ENCODE results near the gene EXOC5.
"Not testable (repeated sequence)": the region's sequence is repeated elsewhere in the genome, so short reads cannot be mapped to it uniquely, and the experiment has no call there.

The EXOC5 gene

DNA sequence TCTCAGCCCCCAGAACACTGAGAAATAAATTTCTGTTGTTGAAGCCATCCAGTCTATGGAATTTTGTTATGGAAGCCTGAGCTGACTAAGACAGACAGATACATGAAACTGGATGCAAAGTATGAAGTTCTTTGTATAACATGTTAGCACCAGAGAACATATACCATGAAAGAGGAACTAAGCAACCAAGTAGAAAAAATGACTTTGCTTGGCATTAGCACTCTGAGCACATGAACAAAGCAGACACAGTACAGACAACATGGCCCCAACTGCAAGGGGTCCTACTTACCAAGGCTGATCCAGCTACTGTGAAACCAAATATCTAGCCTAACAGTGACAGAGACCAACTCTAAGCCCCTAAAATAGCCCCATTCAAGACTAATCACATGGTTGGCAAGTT is 13.8 kb downstream of the EXOC5 start:
- no peak overlapping the region for H3K4me3 ChIP-seq (ENCODE audit: low read depth, low read length)
- TF ChIP-seq, protein P1, sequence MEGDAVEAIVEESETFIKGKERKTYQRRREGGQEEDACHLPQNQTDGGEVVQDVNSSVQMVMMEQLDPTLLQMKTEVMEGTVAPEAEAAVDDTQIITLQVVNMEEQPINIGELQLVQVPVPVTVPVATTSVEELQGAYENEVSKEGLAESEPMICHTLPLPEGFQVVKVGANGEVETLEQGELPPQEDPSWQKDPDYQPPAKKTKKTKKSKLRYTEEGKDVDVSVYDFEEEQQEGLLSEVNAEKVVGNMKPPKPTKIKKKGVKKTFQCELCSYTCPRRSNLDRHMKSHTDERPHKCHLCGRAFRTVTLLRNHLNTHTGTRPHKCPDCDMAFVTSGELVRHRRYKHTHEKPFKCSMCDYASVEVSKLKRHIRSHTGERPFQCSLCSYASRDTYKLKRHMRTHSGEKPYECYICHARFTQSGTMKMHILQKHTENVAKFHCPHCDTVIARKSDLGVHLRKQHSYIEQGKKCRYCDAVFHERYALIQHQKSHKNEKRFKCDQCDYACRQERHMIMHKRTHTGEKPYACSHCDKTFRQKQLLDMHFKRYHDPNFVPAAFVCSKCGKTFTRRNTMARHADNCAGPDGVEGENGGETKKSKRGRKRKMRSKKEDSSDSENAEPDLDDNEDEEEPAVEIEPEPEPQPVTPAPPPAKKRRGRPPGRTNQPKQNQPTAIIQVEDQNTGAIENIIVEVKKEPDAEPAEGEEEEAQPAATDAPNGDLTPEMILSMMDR (IDR thresholded peaks at IDR 0.05; ENCODE audit: low read depth, low read length) = no peak

DNA sequence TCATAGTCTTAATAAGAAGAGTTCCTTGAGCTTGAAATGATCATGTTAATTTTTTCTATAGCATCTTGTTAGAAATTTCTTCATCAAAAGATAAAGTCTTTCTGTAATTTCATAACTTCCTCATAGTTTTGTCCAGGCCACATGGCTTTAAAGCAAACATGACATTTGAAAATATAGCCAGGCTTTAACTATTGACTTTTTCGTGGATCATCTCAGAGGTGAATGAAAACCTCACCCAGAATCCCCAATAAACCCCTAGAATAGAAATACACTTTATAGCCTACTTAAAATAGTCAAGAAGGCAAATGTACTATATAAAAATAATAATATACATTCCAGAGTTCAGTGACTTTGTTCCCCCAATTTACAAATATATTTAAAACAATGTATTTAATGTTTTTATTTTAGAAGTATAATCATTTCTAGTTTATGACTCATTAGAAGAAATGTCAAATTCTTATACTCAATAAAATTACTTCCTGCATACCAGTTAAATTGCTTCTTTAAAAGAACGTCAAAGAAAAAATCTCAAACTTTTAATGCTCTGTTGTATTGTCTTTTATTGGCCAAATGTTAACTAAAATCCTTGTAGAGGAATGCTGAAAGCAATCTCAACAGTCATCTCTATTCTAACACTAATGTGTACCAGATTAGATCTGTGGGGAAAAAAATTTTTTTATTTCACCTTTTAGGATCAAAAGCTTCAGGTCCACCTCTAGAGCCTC is 21.6 kb downstream of the EXOC5 start:
- H3K4me3 ChIP-seq (ENCODE audit: low read depth, low read length) = no peak overlapping the region
- TF ChIP-seq, protein P1 (IDR thresholded peaks at IDR 0.05; ENCODE audit: low read depth, low read length) = no peak

DNA sequence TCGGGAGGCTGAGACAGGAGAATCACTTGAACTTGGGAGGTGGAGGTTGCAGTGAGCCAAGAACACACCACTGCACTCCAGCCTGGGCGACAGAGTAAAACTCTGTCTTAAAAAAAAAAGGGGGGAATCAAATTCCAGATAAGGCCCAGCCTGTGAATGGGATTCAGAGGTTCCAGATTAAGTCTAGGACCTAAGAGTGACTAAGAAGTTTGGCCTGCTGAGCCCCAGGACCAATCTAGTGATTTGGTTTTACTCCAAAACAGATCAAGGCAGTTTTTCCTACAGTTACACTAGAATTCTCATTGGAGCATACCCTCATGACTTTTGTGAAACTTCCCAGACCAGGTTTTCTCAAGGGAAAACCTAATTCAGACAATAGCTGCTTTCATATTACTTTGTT is 22.8 kb downstream of the EXOC5 start:
- TF ChIP-seq, protein P1 (IDR thresholded peaks at IDR 0.05; ENCODE audit: low read depth, low read length) = no peak
- H3K4me3 ChIP-seq (ENCODE audit: low read depth, low read length) = no peak overlapping the region

DNA sequence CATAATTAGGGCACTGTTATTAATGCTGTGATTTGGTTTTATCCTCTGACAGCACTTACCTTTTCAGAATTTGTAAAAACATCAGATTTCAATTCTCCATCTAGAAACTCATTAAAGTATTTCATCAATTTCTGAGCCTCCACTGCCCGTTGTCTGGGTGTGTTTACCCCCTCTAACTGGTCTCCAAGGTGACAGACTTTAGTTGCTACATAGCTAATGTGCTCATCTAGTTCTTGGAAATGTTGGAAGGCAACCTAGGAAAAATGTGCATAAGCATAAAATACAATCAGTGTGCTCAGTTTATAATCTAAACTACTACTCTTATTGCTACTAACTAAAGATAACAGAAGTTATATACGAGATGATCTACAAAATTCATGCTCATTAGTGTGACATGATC is 24.6 kb downstream of the EXOC5 start:
- TF ChIP-seq, protein P1 (IDR thresholded peaks at IDR 0.05; ENCODE audit: low read depth, low read length) = no peak
- H3K4me3 ChIP-seq (ENCODE audit: low read depth, low read length) = no peak overlapping the region

DNA sequence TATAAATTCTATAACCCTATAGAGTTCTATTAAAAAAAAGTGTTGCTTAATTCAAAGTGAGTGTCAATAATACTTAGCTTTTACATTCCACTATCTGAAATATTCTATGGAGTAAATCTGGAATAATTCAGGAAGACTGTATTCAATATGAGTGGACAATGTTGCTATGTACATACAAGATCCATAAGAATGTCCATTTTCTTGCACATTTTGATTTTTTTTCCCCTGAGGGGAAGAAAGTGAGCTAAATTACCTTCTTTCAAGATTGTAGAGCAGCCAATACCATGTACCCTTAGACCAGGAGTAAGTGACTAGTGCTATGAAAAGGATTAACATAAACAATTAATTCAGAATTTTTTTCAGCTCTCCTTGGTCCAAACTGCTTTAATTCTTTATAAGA is 25.4 kb downstream of the EXOC5 start:
- H3K4me3 ChIP-seq (ENCODE audit: low read depth, low read length) = no peak overlapping the region
- TF ChIP-seq, protein P1 (IDR thresholded peaks at IDR 0.05; ENCODE audit: low read depth, low read length) = no peak

DNA sequence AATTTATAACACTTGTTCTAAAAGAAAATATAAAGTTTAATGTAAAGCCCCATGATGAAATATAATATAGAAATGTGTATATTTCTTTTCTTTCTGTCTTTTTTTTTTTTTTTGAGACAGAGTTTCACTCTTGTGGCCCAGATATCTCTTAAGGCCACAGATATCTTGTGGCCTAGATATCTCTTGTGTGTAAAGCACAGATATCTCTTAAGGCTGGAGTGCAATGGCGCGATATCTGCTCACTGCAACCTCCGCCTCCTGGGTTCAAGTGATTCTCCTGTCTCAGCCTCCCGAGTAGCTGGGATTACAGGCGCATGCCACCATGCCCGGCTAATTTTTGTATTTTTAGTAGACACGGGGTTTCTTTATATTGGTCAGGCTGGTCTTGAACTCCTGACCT is 28.6 kb downstream of the EXOC5 start:
- H3K4me3 ChIP-seq (ENCODE audit: low read depth, low read length) = not testable (repeated sequence)

DNA sequence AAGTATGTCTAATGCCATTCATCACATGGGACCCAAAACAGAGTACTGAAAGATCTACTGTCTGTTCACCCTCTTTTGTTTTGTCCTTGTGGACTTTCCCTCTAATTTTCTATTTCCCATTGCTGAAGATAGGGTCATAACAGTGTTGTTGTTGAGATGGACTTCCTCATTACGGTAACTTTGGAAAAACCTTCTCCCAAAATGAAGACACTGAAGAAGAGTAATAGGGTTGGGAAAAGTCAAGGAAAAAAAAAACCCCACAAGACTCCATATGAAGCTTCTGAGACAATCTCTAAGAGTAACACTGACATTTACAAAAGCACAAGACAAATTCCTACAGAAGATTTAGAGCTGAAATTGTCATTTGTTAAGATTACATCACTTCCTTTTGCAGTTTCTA is 36.7 kb downstream of the EXOC5 start:
- H3K4me3 ChIP-seq (ENCODE audit: low read depth, low read length) = no peak overlapping the region
- TF ChIP-seq, protein P1 (IDR thresholded peaks at IDR 0.05; ENCODE audit: low read depth, low read length) = no peak

DNA sequence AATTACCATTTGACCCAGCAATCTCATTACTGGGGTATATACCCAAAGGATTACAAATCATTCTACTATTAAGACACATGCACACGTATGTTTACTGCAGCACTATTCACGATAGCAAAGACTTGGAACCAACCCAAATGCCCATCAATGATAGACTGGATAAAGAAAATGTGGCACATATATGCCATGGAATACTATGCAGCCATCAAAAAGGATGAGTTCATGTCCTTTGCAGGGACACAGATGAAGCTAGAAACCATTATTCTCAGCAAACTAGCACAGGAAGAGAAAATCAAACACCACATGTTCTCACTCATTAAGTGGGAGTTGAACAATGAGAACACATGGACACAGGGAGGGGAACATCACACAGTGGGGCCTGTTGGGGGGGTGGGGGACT is 40.4 kb downstream of the EXOC5 start:
- not testable (repeated sequence) for H3K4me3 ChIP-seq (ENCODE audit: low read depth, low read length)

Data from WI38 (cell line).